WERI-Rb-1 (cell line): ENCODE results near the gene PCBP1.
"Not testable (repeated sequence)": the region's sequence is repeated elsewhere in the genome, so short reads cannot be mapped to it uniquely, and the experiment has no call there.

Experiments used
- DNase-seq: peaks from one replicate; pipeline ENCODE4 v3.0.0-alpha.2; 2020
- H3K27ac ChIP-seq: fragments of 250-450 bp; sonication (Bioruptor Pico); 2 replicates; pipeline ENCODE4 v1.5.1; 2020; ENCODE audit warnings: mild to moderate bottlenecking, moderate library complexity
- H3K27me3 ChIP-seq: fragments of 250-450 bp; sonication (Bioruptor Pico); 2 replicates; pipeline ENCODE4 v1.5.1; 2021; ENCODE audit warnings: mild to moderate bottlenecking, low read depth, moderate library complexity; ENCODE audit not compliant: insufficient read depth, severe bottlenecking
- H3K36me3 ChIP-seq: fragments of 250-450 bp; sonication (Bioruptor Pico); 2 replicates; pipeline ENCODE4 v1.5.1; 2020; ENCODE audit warnings: mild to moderate bottlenecking, moderate library complexity
- H3K4me3 ChIP-seq: 2 replicates; pipeline ENCODE4 v1.5.1; 2011; ENCODE audit warnings: low read depth, mild to moderate bottlenecking, control low read depth, low read length
- H3K9me3 ChIP-seq: fragments of 250-450 bp; sonication (Bioruptor Pico); 2 replicates; pipeline ENCODE4 v1.5.1; 2021; ENCODE audit warnings: mild to moderate bottlenecking, moderate library complexity; ENCODE audit not compliant: severe bottlenecking
- TF ChIP-seq, protein P1 (sequence below): IDR thresholded peaks from 2 replicates; pipeline ENCODE4 v1.5.1; 2011; ENCODE audit warnings: low read depth, mild to moderate bottlenecking, control low read depth, inconsistent platforms, low read length

The PCBP1 gene

DNA sequence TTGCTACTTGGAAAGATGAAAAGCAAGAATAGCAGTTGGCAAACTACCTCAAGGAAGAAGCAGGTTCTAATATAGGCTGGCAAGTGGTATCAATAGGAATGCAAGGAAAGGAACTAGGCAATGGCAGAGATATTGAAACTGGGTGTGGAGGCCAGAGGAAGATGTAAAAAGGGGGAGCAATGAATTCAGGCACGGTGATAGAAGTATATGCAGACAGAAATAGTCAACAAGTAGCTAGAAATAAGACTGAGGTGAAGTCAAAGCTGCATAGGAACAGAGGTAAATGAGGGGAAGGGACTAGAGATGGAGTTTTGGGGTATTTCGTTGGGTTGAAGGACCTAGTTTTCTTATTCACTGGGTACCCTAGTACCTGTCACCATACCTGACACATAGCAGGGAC is 4.1 kb downstream of the PCBP1 start:
- Histone ChIP-seq H3K9me3 (no peaks in the 10 kb centered on the region), H3K4me3 (no peak overlapping the region), H3K27ac (no peak overlapping the region), H3K27me3 (no peaks in the 10 kb centered on the region), H3K36me3 (peaks cover 31% of the 10 kb centered on the region)
- no peak for DNase-seq
- TF ChIP-seq, protein P1, sequence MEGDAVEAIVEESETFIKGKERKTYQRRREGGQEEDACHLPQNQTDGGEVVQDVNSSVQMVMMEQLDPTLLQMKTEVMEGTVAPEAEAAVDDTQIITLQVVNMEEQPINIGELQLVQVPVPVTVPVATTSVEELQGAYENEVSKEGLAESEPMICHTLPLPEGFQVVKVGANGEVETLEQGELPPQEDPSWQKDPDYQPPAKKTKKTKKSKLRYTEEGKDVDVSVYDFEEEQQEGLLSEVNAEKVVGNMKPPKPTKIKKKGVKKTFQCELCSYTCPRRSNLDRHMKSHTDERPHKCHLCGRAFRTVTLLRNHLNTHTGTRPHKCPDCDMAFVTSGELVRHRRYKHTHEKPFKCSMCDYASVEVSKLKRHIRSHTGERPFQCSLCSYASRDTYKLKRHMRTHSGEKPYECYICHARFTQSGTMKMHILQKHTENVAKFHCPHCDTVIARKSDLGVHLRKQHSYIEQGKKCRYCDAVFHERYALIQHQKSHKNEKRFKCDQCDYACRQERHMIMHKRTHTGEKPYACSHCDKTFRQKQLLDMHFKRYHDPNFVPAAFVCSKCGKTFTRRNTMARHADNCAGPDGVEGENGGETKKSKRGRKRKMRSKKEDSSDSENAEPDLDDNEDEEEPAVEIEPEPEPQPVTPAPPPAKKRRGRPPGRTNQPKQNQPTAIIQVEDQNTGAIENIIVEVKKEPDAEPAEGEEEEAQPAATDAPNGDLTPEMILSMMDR = no peak

DNA sequence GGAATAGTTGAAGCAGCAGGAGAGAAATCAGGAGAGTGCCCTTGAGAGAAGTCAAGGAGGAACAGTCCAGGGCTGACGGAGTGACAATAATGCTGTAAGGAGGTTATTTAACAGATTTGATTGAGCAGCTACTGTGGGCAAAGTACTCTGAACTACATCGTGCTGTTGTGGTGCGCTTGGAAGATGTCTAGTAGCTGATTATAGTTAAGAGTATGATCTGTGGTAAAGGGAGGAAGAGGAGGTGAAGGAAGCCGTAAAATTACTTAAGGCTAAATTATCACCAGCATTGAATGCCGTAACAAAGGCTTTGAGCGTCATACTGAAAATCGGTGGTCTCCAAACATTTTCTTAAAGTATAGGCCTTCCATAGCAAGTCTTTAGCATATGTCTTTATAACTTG is 4.5 kb downstream of the PCBP1 start:
- Histone ChIP-seq H3K4me3 (no peak overlapping the region), H3K9me3 (no peaks in the 10 kb centered on the region), H3K27ac (no peak overlapping the region), H3K36me3 (peaks cover 31% of the 10 kb centered on the region), H3K27me3 (no peaks in the 10 kb centered on the region)
- no peak for DNase-seq
- TF ChIP-seq, protein P1 = no peak

DNA sequence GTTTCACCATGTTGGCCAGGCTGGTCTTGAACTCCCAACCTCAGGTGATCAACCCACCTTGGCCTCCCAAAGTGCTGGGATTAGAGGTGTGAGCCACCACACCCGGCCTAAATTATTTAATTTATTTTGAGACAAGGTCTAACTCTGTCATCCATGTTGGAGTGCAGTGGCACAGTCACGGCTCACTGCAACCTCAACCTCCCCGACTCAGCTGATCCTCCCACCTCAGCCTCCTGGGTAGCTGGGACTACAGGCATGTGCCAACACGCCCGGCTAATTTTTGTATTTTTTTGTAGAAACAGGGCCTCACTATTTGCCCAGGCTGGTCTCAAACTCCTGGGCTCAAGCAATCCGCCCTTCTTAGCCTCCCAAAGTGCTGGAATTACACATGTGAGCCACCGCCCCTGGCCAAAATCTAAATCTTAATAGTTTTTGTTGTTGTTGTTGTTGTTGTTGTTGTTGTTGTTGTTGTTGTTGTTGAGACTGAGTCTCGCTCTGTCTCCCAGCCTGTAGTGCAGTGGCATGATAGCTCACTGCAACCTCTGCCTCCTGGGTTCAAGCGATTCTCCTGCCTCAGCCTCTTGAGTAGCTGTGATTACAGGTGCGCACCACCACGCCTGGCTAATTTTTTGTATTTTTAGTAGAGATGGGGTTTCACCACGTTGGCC is 5.4 kb downstream of the PCBP1 start:
- not testable (repeated sequence) for H3K4me3 ChIP-seq, H3K27me3 ChIP-seq, H3K9me3 ChIP-seq, DNase-seq, H3K27ac ChIP-seq
- H3K36me3 ChIP-seq = peaks cover 28% of the 10 kb centered on the region

DNA sequence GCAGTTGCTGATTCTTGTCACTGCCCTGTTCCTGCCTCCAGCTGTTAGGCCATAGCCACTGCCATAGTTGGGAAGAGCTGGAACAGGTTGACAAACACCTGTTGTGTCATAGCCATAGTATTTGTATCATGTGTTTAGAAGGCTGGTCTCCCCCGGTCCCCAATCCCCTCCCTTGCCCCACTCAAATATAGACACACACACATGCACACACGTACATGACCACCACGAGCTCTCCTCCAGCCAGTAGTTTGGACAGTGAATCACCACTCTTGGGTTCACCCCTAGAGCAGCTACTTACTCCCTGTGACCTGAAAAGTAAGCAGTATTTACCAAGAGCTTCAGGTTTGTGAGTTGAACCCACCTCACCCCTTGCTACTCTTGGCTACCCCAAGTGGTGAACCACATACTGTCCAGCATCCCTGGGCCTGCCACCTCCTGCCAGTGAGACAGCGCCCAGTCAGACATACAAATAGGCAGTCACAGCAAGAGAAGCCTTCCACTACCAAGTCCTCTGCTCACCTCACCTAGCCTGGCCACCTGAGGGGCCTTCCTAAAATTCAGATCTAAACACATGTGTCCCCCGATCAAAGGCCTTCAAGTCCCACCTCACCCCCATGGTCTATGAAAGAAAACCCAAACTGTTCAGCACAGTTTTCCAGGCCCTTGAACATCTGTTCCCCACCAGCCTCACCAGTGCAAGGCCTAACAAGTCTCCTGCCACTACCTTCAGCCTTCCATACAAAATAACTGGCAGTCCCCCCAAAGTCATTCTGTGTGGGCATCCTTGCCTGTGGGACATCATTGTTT is 7.1 kb downstream of the PCBP1 start:
- Histone ChIP-seq H3K4me3 (no peak overlapping the region), H3K36me3 (peaks cover 11% of the 10 kb centered on the region), H3K9me3 (no peaks in the 10 kb centered on the region), H3K27me3 (no peaks in the 10 kb centered on the region), H3K27ac (no peak overlapping the region)
- TF ChIP-seq, protein P1 = no peak
- DNase-seq = no peak

DNA sequence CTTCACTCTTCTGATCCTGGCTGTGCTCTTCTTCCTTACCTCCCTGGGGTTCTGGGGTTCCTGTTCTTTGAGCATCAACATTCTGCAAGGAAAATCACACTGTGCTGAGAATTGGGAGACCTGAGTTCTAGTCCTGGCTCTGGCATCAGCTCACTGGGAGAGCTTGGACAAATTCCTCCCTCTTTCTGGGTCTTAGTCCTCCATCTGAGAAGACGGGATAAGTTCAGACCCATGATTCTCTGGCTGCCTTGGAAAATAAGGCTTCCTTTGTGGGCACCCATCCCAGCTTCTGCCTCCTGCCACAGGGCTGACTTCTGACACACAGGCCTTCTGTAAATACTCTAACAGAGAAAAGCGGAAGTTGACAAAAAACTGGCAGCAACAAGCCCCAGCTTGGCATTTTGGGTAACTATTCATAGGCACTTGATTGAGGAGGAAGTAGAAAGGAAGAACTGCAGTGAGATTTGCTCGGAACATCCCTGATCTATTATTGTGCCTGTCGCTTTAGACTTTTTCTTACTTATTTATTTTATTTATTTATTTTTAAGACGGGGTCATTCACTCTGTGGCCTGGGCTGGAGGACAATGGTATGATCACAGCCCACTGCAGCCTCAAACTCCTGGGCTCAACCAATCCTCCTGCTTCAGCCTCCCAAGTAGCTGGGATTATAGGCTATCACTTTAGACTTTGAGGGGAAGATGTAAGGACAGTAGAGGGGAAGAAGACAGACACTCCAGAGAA is 7.9 kb downstream of the PCBP1 start:
- TF ChIP-seq, protein P1 = no peak
- Histone ChIP-seq H3K27me3 (no peaks in the 10 kb centered on the region), H3K9me3 (no peaks in the 10 kb centered on the region), H3K36me3 (peaks cover 6% of the 10 kb centered on the region), H3K4me3 (no peak overlapping the region), H3K27ac (no peak overlapping the region)
- DNase-seq = no peak
